Measurements from ENCODE around the gene CUL7. TPM values are rescaled to one million over a fixed set of nuclear protein-coding genes. Genes with fewer than 3 reads are reported as not detected.
"Not testable (repeated sequence)": the region's sequence is repeated elsewhere in the genome, so short reads cannot be mapped to it uniquely, and the experiment has no call there.

CUL7 gene
- total RNA-seq, 2 experiments from 2014 or later, result 21.9 to 22.1 TPM

GRCh38 chr6:43089874-43090558, 36.4 kb upstream of the CUL7 start:
- no peaks in the 10 kb centered on the region for H3K36me3 Mint-ChIP-seq (ENCODE audit: low read depth)
- no peak for DNase-seq
- H3K4me1 Mint-ChIP-seq (ENCODE audit: low read depth), result peaks cover 8% of the 10 kb centered on the region
- no peaks in the 10 kb centered on the region for H3K27me3 Mint-ChIP-seq (ENCODE audit: low read depth)
- H3K27ac Mint-ChIP-seq, result no peak overlapping the region
- intact Hi-C loops (cut with micrococcal nuclease), result no loop called here
- no peaks in the 10 kb centered on the region for H3K9me3 Mint-ChIP-seq
- CTCF ChIA-PET, result interaction anchor here (0.6 kb wide), 2 partner anchors 8 to 68 kb away, joined by 3 read pairs; no protein-coding TSS in a partner anchor
- H3K4me3 Mint-ChIP-seq, result no peak overlapping the region

GRCh38 chr6:43089467-43089866, 35.8 kb upstream of the CUL7 start:
- intact Hi-C loops (cut with micrococcal nuclease), result no loop called here
- no peak overlapping the region for H3K27ac Mint-ChIP-seq
- no peak for DNase-seq
- no peaks in the 10 kb centered on the region for H3K27me3 Mint-ChIP-seq (ENCODE audit: low read depth)
- H3K9me3 Mint-ChIP-seq, result no peaks in the 10 kb centered on the region
- no peaks in the 10 kb centered on the region for H3K36me3 Mint-ChIP-seq (ENCODE audit: low read depth)
- CTCF ChIA-PET, result interaction anchor here (0.6 kb wide), 2 partner anchors 8 to 68 kb away, joined by 3 read pairs; no protein-coding TSS in a partner anchor
- H3K4me1 Mint-ChIP-seq (ENCODE audit: low read depth), result peaks cover 8% of the 10 kb centered on the region
- H3K4me3 Mint-ChIP-seq, result no peak overlapping the region

- CTCF ChIA-PET, result no interaction called here
- intact Hi-C loops (cut with micrococcal nuclease), result no loop called here
- Mint-ChIP-seq H3K4me3 (no peak overlapping the region), H3K9me3 (no peaks in the 10 kb centered on the region), H3K27ac (no peak overlapping the region), H3K4me1 (ENCODE audit: low read depth) (peaks cover 6% of the 10 kb centered on the region), H3K27me3 (ENCODE audit: low read depth) (no peaks in the 10 kb centered on the region), H3K36me3 (ENCODE audit: low read depth) (no peaks in the 10 kb centered on the region)
- DNase-seq, result no peak
Observed at GRCh38 chr6:43088654-43089056, 35.0 kb upstream of the CUL7 start.

- no peak overlapping the region for H3K4me3 Mint-ChIP-seq
- CTCF ChIA-PET, result interaction anchor here (0.6 to 1.4 kb wide), 5 partner anchors 10 to 411 kb away, joined by 3 to 4 read pairs (median 3); no protein-coding TSS in a partner anchor
- intact Hi-C loops (cut with micrococcal nuclease), result no loop called here
- DNase-seq, result peak; percentile 62
- no peaks in the 10 kb centered on the region for H3K36me3 Mint-ChIP-seq (ENCODE audit: low read depth)
- H3K27me3 Mint-ChIP-seq (ENCODE audit: low read depth), result no peaks in the 10 kb centered on the region
- peaks cover 6% of the 10 kb centered on the region for H3K4me1 Mint-ChIP-seq (ENCODE audit: low read depth)
- H3K27ac Mint-ChIP-seq, result no peak overlapping the region
- no peaks in the 10 kb centered on the region for H3K9me3 Mint-ChIP-seq
Observed at GRCh38 chr6:43086022-43086658, 32.5 kb upstream of the CUL7 start.

- H3K27me3 Mint-ChIP-seq (ENCODE audit: low read depth), result peaks cover 1% of the 10 kb centered on the region
- no peaks in the 10 kb centered on the region for H3K9me3 Mint-ChIP-seq
- no peaks in the 10 kb centered on the region for H3K36me3 Mint-ChIP-seq (ENCODE audit: low read depth)
- no peak overlapping the region for H3K4me3 Mint-ChIP-seq
- intact Hi-C loops (cut with micrococcal nuclease), result no loop called here
- CTCF ChIA-PET, result interaction anchor here (0.9 kb wide), 1 partner anchor 61 kb away, joined by 3 read pairs; no protein-coding TSS in a partner anchor
- no peak for DNase-seq
- H3K4me1 Mint-ChIP-seq (ENCODE audit: low read depth), result peaks cover 6% of the 10 kb centered on the region
- H3K27ac Mint-ChIP-seq, result no peak overlapping the region
Observed at GRCh38 chr6:43082806-43083655, 29.4 kb upstream of the CUL7 start.

- H3K36me3 Mint-ChIP-seq (ENCODE audit: low read depth); H3K9me3 Mint-ChIP-seq; H3K4me3 Mint-ChIP-seq; H3K4me1 Mint-ChIP-seq (ENCODE audit: low read depth); DNase-seq; intact Hi-C loops (cut with micrococcal nuclease); H3K27ac Mint-ChIP-seq: not testable (repeated sequence)
- peaks cover 12% of the 10 kb centered on the region for H3K27me3 Mint-ChIP-seq (ENCODE audit: low read depth)
- CTCF ChIA-PET, result interaction anchor here (0.9 kb wide), 1 partner anchor 62 kb away, joined by 3 read pairs; no protein-coding TSS in a partner anchor
Observed at GRCh38 chr6:43081922-43082321, 28.3 kb upstream of the CUL7 start.

GRCh38 chr6:43081043-43081442, 27.4 kb upstream of the CUL7 start:
- Mint-ChIP-seq H3K9me3 (no peaks in the 10 kb centered on the region), H3K4me3 (no peak overlapping the region), H3K27me3 (ENCODE audit: low read depth) (peaks cover 13% of the 10 kb centered on the region), H3K4me1 (ENCODE audit: low read depth) (peaks cover 7% of the 10 kb centered on the region), H3K27ac (no peak overlapping the region), H3K36me3 (ENCODE audit: low read depth) (no peaks in the 10 kb centered on the region)
- DNase-seq, result no peak
- CTCF ChIA-PET, result no interaction called here
- intact Hi-C loops (cut with micrococcal nuclease), result no loop called here

GRCh38 chr6:43078691-43079090, 25.0 kb upstream of the CUL7 start:
- Mint-ChIP-seq H3K9me3 (no peaks in the 10 kb centered on the region), H3K4me3 (no peak overlapping the region), H3K27ac (no peak overlapping the region), H3K36me3 (ENCODE audit: low read depth) (no peaks in the 10 kb centered on the region), H3K27me3 (ENCODE audit: low read depth) (peaks cover 14% of the 10 kb centered on the region), H3K4me1 (ENCODE audit: low read depth) (peaks cover 7% of the 10 kb centered on the region)
- CTCF ChIA-PET, result no interaction called here
- intact Hi-C loops (cut with micrococcal nuclease), result loop anchor here (10.0 kb wide), 1 partner anchor 426 kb away; no protein-coding TSS in a partner anchor
- DNase-seq, result no peak

GRCh38 chr6:43077981-43078511, 24.4 kb upstream of the CUL7 start:
- CTCF ChIA-PET, result interaction anchor here (2.9 kb wide), 1 partner anchor 65 kb away, joined by 16 read pairs; no protein-coding TSS in a partner anchor
- no peaks in the 10 kb centered on the region for H3K36me3 Mint-ChIP-seq (ENCODE audit: low read depth)
- DNase-seq, result no peak
- peaks cover 7% of the 10 kb centered on the region for H3K4me1 Mint-ChIP-seq (ENCODE audit: low read depth)
- intact Hi-C loops (cut with micrococcal nuclease), result loop anchor here (10.0 kb wide), 1 partner anchor 427 kb away; no protein-coding TSS in a partner anchor
- H3K27me3 Mint-ChIP-seq (ENCODE audit: low read depth), result peaks cover 14% of the 10 kb centered on the region
- no peaks in the 10 kb centered on the region for H3K9me3 Mint-ChIP-seq
- no peak overlapping the region for H3K27ac Mint-ChIP-seq
- no peak overlapping the region for H3K4me3 Mint-ChIP-seq

- peaks cover 14% of the 10 kb centered on the region for H3K27me3 Mint-ChIP-seq (ENCODE audit: low read depth)
- no peak for DNase-seq
- H3K4me1 Mint-ChIP-seq (ENCODE audit: low read depth), result peaks cover 7% of the 10 kb centered on the region
- H3K36me3 Mint-ChIP-seq (ENCODE audit: low read depth), result no peaks in the 10 kb centered on the region
- no peak overlapping the region for H3K27ac Mint-ChIP-seq
- CTCF ChIA-PET, result interaction anchor here (0.5 to 2.9 kb wide), 3 partner anchors 25 to 175 kb away, joined by 3 to 16 read pairs (median 4); no protein-coding TSS in a partner anchor
- intact Hi-C loops (cut with micrococcal nuclease), result loop anchor here (10.0 kb wide), 1 partner anchor 427 kb away; no protein-coding TSS in a partner anchor
- H3K9me3 Mint-ChIP-seq, result no peaks in the 10 kb centered on the region
- peak overlapping the region; percentile 65 for H3K4me3 Mint-ChIP-seq
Observed at GRCh38 chr6:43077333-43077809, 23.7 kb upstream of the CUL7 start.

GRCh38 chr6:43076464-43077332, 23.0 kb upstream of the CUL7 start:
- no peak overlapping the region for H3K27ac Mint-ChIP-seq
- CTCF ChIA-PET, result interaction anchor here (0.5 to 2.9 kb wide), 3 partner anchors 26 to 175 kb away, joined by 3 to 16 read pairs (median 4); no protein-coding TSS in a partner anchor
- H3K27me3 Mint-ChIP-seq (ENCODE audit: low read depth), result peaks cover 14% of the 10 kb centered on the region
- intact Hi-C loops (cut with micrococcal nuclease), result loop anchor here (10.0 kb wide), 1 partner anchor 428 kb away; no protein-coding TSS in a partner anchor
- H3K4me3 Mint-ChIP-seq, result peak overlapping the region; percentile 65
- H3K4me1 Mint-ChIP-seq (ENCODE audit: low read depth), result peaks cover 7% of the 10 kb centered on the region
- H3K9me3 Mint-ChIP-seq, result no peaks in the 10 kb centered on the region
- DNase-seq, result no peak
- no peaks in the 10 kb centered on the region for H3K36me3 Mint-ChIP-seq (ENCODE audit: low read depth)

All from activated naive CD4-positive, alpha-beta T cell treated with anti-CD3 and anti-CD28 coated beads for 36 hours (primary cell).